Stimulated activated naive CD8-positive, alpha-beta T cell treated with anti-CD3 and anti-CD28 coated beads, Interleukin-15, Interleukin-2, amounts not matched to agents 100 U/mL and 50 U/mL, for 24 hours (primary cell): ENCODE results near the gene TAS2R41.

ENCODE experiments used
- ATAC-seq: fragments of 150-1000 bp; cut with Tn5 transposase; one replicate; pipeline ENCODE4 v1.10.0; 2021
- DNase-seq: peaks from one replicate; pipeline ENCODE4 v3.0.0; 2021

TAS2R41 gene

DNA sequence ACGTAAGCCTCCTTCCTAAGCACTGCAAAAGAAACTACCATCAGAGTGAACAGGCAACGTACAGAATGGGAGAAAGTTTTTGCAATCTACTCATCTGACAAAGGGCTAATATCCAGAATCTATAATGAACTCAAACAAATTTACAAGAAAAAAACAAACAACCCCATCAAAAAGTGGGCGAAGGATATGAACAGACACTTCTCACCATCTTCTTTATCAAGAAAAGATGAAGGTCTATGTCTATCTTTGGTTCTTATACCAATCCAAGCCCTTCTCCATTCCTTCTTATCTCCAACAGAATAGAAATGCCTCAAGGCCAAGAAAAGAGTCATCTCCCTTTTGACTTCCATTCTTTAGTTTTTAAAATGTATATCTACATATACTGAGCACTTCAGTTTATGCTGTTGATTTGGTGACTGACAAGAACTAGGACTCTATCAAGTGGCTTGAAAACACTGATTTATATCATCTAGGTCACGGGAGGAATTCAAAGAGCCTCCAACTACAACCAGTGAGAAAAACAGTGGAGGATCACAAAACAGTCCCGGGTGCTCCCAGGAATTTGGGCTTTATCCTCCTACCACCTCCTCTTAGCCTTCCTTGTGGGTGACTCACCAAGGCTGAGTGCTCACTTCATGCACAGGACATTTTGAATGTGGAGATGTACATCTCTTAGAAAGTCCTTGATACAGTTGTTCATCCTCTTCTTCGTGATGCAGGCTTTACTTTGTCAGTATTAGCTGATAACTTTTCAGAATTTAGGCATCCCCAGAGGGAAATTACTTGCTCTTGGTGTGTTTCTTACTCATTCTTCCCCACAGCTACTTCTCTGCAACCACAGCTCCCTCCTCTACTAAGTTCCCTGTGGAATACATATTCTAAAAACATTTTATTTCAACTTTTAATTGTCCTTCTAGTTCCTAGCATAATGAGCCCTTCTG lies 15.4 kb downstream of the TAS2R41 start:
- ATAC-seq (no peak), DNase-seq (no peak)

- no peak for DNase-seq
- ATAC-seq = peak; percentile 41
Measured at GRCh38 chr7:143493751-143494150, 16.1 kb downstream of the TAS2R41 start.

- DNase-seq (no peak), ATAC-seq (no peak)
Measured at GRCh38 chr7:143494622-143495021, 16.9 kb downstream of the TAS2R41 start.

DNA sequence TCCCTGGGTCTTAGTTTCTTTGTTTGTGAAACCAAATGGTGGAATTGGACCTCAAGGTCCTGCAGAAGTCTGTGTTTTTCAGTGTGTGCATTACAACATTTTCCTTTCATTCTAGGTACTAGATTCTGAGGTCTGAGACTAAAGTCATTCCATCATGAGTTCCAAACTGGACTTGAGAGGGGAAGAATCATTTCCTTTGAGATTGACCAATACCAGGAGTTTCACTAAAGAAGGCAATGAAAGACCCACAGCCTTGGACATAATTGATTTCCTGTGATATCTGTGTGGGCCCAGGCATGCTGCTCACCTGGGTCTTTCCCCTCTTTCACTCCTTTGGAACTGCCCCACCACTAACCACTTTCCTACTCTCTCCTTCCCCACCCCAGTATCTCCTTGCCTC lies 18.2 kb downstream of the TAS2R41 start:
- DNase-seq = no peak
- ATAC-seq = no peak

DNA sequence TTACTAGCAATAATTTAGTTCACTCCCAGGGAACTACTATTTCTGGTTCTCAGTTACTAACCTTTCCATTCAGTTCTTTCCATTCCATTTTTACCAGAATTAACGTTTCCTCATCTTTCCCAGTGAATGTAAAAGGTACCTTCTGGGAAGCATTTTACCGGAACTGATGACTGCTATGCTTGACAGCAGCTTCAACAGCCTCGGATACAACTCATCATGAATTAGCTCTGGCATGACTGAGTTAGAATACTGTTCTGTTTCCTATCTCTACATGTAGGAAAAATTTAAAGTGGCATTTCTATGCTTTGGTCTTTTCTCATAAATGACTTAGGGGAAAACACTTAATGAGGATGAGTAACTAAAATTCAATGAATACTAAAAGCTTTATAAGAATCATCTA lies 18.6 kb downstream of the TAS2R41 start:
- ATAC-seq (no peak), DNase-seq (no peak)

GRCh38 chr7:143497008-143497795 lies 19.5 kb downstream of the TAS2R41 start:
- no peak for ATAC-seq
- DNase-seq = no peak

- DNase-seq (no peak), ATAC-seq (no peak)
Measured at GRCh38 chr7:143499246-143499645, 21.6 kb downstream of the TAS2R41 start.

DNA sequence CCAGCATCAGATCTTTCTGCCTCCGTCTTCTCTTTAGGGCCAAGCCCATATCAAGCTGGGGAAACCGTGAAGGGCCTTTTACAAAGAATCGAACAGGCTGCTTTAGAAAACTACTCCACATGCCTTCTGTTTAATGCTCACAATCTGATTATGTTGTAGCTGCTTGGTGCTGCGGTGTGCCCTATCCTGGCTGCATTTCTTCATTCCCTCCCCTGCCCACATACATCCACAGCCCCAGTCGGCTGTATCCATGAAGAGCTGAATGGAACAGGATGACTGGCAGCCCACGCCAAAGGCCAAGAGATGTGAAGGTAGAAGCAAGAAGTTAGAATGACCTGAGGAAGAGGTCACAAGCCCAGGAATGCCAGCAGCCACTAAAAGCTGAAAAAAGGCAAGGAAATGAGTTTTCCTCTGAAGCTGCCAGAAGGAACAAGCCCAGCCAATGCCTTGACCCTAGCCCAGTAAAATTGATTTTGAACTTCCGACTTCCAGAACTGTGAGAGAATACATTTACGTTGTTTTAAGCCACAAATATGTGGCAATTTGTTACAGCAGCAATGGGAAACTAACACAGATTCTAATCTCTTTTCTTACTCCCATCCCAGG lies 22.2 kb downstream of the TAS2R41 start:
- ATAC-seq (no peak), DNase-seq (no peak)

DNA sequence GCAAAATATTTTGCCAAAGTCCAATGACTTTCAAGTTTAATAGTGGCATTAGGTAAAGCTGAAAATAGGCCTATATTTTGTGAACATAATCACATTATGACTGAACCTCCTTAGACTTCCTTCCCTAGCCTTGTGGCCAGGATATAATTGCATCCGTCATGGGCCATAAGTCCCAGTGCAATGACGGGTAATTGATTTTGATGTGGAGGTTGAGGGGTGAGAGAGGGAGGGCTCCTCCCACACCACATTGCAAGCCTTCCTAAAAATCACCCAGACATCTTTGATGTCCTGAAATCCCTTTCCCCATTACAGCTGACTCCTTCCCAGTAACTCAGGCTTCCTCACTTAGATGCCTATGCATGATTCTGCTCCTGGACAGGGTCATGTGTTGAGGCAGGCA lies 25.6 kb downstream of the TAS2R41 start:
- ATAC-seq (no peak), DNase-seq (no peak)

DNA sequence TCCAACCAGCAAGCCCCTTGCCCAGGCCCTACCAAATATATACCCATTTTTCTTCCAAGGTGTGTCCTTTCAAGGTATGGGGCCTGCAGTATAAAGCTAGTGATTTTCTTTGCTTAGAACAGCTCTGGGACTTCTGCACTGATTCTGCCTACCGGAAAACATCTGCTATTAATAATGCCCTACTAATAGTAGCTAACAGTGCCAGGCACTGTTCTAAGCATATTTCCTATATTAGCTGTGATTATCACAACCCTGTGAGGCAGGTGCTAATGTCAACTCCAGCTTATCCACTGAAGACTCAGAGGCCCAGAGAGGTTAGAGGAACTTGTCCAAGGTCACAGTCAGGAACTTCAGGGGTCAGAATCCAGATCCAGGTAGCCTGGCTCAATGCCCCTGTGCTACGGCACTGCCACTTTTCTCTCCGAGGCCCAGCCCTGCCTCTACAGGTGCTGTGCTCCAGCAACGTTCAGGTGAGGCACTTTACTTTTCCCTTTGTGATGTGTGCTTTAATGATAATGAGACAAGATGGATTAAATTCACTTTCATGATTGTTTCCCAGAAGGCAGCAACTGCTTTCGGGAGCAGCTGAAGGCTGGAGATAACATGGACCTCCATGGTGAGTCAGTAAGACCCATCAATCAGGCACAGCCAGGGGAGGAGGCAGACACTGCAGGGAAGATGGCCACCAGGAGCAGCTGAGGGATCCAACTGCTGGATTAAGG lies 26.7 kb downstream of the TAS2R41 start:
- ATAC-seq (no peak), DNase-seq (no peak)

DNA sequence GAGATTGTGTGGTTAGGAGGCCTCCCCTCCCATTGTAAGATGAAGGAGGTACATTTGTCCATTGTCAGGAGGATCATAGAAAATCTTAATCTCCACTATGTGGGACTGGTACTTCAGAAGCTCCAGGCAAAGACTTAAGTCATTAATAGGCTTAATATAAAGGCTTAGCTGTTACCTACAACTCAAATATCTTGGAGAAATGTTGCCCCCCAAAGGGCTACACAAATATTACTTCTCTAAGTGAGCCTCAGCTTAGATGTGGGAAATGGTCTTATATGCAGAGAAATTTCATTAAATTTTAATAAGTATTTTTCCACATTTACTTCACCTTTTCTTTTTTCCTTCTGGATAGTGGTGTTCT lies 27.2 kb downstream of the TAS2R41 start:
- ATAC-seq (no peak), DNase-seq (no peak)

- peak; percentile 39 for ATAC-seq
- DNase-seq = no peak
Measured at GRCh38 chr7:143505838-143506237, 28.2 kb downstream of the TAS2R41 start.

DNA sequence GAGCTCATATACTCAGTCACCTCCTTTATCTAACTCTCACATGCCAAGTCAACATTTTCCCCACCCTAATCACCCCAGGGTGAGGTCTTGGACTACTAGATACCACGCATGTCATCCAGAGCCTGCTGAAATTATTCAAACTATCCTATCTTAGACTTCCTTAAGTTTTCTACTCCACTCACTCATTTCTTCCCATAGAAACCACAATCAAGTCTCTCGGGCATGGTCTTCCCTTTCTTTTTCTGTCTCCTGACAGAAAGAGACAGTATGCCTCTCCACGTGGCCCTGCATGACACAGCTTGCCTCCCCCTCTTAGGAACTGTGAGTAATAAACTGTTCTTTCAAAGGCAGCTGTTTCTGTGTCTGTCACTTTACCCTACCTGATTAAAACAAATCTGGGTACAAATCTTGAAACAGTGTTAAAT lies 29.4 kb downstream of the TAS2R41 start:
- peak; percentile 41 for ATAC-seq
- no peak for DNase-seq

- DNase-seq = no peak
- ATAC-seq = peak; percentile 28
Measured at GRCh38 chr7:143507534-143508055, 29.9 kb downstream of the TAS2R41 start.

GRCh38 chr7:143510854-143511592 lies 33.4 kb downstream of the TAS2R41 start:
- ATAC-seq = no peak

GRCh38 chr7:143511593-143512047 lies 33.9 kb downstream of the TAS2R41 start:
- ATAC-seq = no peak
- no peak for DNase-seq

More at GRCh38 chr7:143510854-143511592, 33.4 kb downstream of the TAS2R41 start:
- no peak for DNase-seq

DNA sequence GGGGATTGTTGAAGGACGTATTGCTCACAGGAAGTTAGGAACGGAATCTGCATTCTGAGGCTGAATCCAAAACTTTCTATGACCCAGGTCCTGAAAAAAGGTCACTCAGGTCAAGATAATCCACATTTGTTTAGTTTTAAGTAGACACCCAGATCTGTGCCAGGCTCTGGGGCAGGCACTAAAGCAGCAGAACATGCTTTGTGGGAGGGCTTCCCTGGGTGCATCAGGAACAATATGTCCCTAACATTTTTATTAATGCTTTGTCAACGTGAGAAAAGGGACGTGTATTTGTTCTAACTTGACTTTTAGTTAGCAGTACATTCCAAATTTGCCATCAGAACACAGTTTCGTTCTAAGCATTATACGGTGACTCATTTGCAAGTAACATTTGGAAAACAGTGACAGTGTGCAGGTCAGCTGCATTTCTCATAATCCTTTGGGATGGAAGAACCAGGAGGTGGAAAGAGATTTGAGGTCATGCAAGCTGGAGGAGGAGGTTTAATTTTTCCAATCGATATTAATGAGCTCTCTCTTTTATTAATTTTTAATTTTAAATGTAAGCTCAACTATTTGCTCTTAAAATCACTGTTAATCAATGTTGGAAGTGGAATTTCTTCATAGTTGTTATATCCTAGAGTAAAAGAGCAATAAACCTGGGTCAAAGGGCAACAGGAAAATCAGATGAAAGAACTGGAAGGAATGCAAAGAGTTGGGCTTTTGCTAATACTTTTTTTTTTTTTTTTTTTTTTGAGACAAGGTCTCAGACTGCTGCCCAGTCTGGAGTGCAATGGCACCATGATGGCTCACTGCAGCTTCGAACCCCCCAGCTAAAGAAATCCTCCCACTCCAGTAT lies 35.0 kb downstream of the TAS2R41 start:
- ATAC-seq (no peak), DNase-seq (no peak)

DNA sequence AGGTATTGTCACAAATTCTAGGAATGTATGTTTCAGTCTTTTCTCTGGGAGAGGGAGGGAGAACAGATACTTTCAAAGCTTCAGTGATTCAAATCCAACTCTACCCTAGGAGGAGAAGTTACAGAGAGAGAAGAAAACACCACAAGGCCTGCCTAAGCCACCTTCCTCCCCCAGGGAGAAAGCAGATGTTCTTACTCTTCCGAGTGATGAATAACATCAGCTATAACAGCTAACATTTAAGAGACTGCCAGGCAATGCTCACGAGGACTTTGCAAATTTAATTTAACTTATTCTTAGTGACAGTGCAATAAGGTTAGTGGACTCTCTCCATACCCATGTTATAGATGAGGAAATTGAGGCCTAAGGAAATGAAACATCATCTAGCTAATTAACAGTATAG lies 36.8 kb downstream of the TAS2R41 start:
- no peak for ATAC-seq

GRCh38 chr7:143514995-143515735 lies 37.5 kb downstream of the TAS2R41 start:
- ATAC-seq (no peak), DNase-seq (no peak)

More for the DNA sequence above, 36.8 kb downstream of the TAS2R41 start:
- DNase-seq = no peak
